Mesendoderm (in vitro differentiated cells): Measurements from ENCODE around the gene NR2F1-AS1.
"Not testable (repeated sequence)": the region's sequence is repeated elsewhere in the genome, so short reads cannot be mapped to it uniquely, and the experiment has no call there.

Experiments
- DNase-seq: peaks from one replicate; pipeline ENCODE4 v3.0.0; 2013
- H2AK5ac ChIP-seq: 2 replicates; pipeline ENCODE4 v1.6.1; 2013; ENCODE audit warnings: low read length, inconsistent platforms
- H2BK120ac ChIP-seq: 2 replicates; pipeline ENCODE4 v1.6.1; 2013; ENCODE audit warnings: low read depth, mild to moderate bottlenecking, low read length, moderate library complexity, mixed read lengths
- H2BK15ac ChIP-seq: replicated peaks from 2 replicates; pipeline ENCODE4 v1.6.1; 2013; ENCODE audit warnings: low read depth, mild to moderate bottlenecking, moderate library complexity
- H2BK5ac ChIP-seq: 2 replicates; pipeline ENCODE4 v1.6.1; 2013; ENCODE audit warnings: low read length, inconsistent platforms
- H3K18ac ChIP-seq: 2 replicates; pipeline ENCODE4 v1.6.1; 2013; ENCODE audit warnings: mild to moderate bottlenecking, low read length, mixed read lengths
- H3K23ac ChIP-seq: one replicate; pipeline ENCODE4 v1.6.1; 2013; ENCODE audit warnings: low read length
- H3K27ac ChIP-seq: 2 replicates; pipeline ENCODE4 v1.5.1; 2013; ENCODE audit warnings: low read depth, mild to moderate bottlenecking, inconsistent platforms, low read length, moderate library complexity
- H3K27me3 ChIP-seq: 2 replicates; pipeline ENCODE4 v1.6.1; 2013; ENCODE audit warnings: low read length, control low read depth, mild to moderate bottlenecking, inconsistent platforms; ENCODE audit not compliant: insufficient read depth, poor library complexity
- H3K36me3 ChIP-seq: 2 replicates; pipeline ENCODE4 v1.6.1; 2013; ENCODE audit warnings: low read length, inconsistent platforms; ENCODE audit not compliant: control insufficient read depth, insufficient read depth
- H3K4ac ChIP-seq: one replicate; pipeline ENCODE4 v1.6.1; 2013; ENCODE audit warnings: low read depth, mild to moderate bottlenecking, low read length, moderate library complexity
- H3K4me1 ChIP-seq: 2 replicates; pipeline ENCODE4 v1.6.1; 2013; ENCODE audit warnings: low read depth, low read length, inconsistent platforms; ENCODE audit not compliant: control insufficient read depth
- H3K4me2 ChIP-seq: 2 replicates; pipeline ENCODE4 v1.6.1; 2013; ENCODE audit warnings: low read length
- H3K4me3 ChIP-seq: 2 replicates; pipeline ENCODE4 v1.5.1; 2013; ENCODE audit warnings: mild to moderate bottlenecking, low read length
- H3K56ac ChIP-seq: one replicate; pipeline ENCODE4 v1.6.1; 2013; ENCODE audit warnings: low read length
- H3K79me1 ChIP-seq: 2 replicates; pipeline ENCODE4 v1.6.1; 2013; ENCODE audit warnings: low read length, inconsistent platforms
- H3K79me2 ChIP-seq: 2 replicates; pipeline ENCODE4 v1.6.1; 2013; ENCODE audit warnings: mild to moderate bottlenecking, low read length; ENCODE audit not compliant: control insufficient read depth, insufficient read depth
- H3K9ac ChIP-seq: 2 replicates; pipeline ENCODE4 v1.6.1; 2013; ENCODE audit warnings: low read length, inconsistent platforms
- H4K5ac ChIP-seq: one replicate; pipeline ENCODE4 v1.6.1; 2013; ENCODE audit warnings: low read length
- H4K8ac ChIP-seq: one replicate; pipeline ENCODE4 v1.6.1; 2013; ENCODE audit warnings: low read depth, mild to moderate bottlenecking, control low read depth, low read length, moderate library complexity
- WGBS: extraction: QIAGEN DNeasy Blood & Tissue Kit; methylation state at CpG from one replicate; pipeline ENCODE4 v1.1.7; 2013; ENCODE audit warnings: low lambda C conversion rate, missing lambda C conversion rate; ENCODE audit not compliant: insufficient coverage; ENCODE audit errors: extremely low coverage; 5-methylcytosine and 5-hydroxymethylcytosine counted together

NR2F1-AS1 gene

DNA sequence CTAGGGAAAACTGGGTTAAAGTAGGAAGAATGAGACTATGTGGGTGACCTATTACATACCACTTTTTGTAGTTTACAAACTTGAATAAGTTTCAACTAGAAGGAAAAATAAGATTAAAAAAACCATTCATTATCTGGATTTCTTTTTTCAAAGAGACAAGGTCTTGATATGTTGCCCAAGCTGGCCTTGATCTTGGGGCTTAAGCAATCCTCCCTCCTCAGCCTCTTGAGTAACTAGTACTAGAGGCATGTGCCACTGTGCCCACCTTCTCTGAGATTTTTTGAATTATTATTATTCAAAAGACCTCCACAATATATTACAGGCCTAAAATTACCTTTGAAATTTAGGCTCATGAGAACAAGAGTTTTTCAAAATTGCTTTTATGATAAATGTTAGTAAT, 63.2 kb downstream of the NR2F1-AS1 start:
- H3K56ac ChIP-seq = no peak overlapping the region
- H2BK15ac ChIP-seq = no peak overlapping the region
- no peaks in the 10 kb centered on the region for H3K36me3 ChIP-seq
- no peak for DNase-seq
- no peaks in the 10 kb centered on the region for H3K79me1 ChIP-seq
- H4K8ac ChIP-seq = no peak overlapping the region
- no peak overlapping the region for H4K5ac ChIP-seq
- no peaks in the 10 kb centered on the region for H3K4me1 ChIP-seq
- H2AK5ac ChIP-seq = no peak overlapping the region
- H3K4me3 ChIP-seq = no peak overlapping the region
- H3K27ac ChIP-seq = no peak overlapping the region
- H3K9ac ChIP-seq = no peak overlapping the region
- H2BK120ac ChIP-seq = no peak overlapping the region
- no peaks in the 10 kb centered on the region for H3K79me2 ChIP-seq
- H3K4ac ChIP-seq = no peak overlapping the region
- no peak overlapping the region for H3K23ac ChIP-seq
- H3K18ac ChIP-seq = no peak overlapping the region
- H3K4me2 ChIP-seq = no peak overlapping the region
- H2BK5ac ChIP-seq = no peak overlapping the region
- no peaks in the 10 kb centered on the region for H3K27me3 ChIP-seq

- Histone ChIP-seq H4K5ac (no peak overlapping the region), H3K23ac (no peak overlapping the region), H2BK5ac (no peak overlapping the region), H3K79me1 (no peaks in the 10 kb centered on the region), H3K36me3 (no peaks in the 10 kb centered on the region), H2BK120ac (no peak overlapping the region), H3K4me1 (no peaks in the 10 kb centered on the region), H3K4me2 (no peak overlapping the region), H2AK5ac (no peak overlapping the region), H3K27ac (no peak overlapping the region), H3K9ac (no peak overlapping the region), H3K4ac (no peak overlapping the region), H4K8ac (no peak overlapping the region), H3K79me2 (no peaks in the 10 kb centered on the region), H3K56ac (no peak overlapping the region), H2BK15ac (no peak overlapping the region), H3K27me3 (no peaks in the 10 kb centered on the region), H3K4me3 (no peak overlapping the region), H3K18ac (no peak overlapping the region)
- no CpG with 5 or more reads among the region's 1 CpG for WGBS
- DNase-seq = no peak
These were observed 67.7 kb downstream of the NR2F1-AS1 start for GRCh38 chr5:93513298-93513697.

- Histone ChIP-seq H4K5ac (no peak overlapping the region), H3K23ac (no peak overlapping the region), H2AK5ac (no peak overlapping the region), H3K4me2 (no peak overlapping the region), H3K4me3 (no peak overlapping the region), H3K27ac (no peak overlapping the region), H2BK120ac (no peak overlapping the region), H3K27me3 (no peaks in the 10 kb centered on the region), H3K56ac (no peak overlapping the region), H3K18ac (no peak overlapping the region), H3K9ac (no peak overlapping the region), H3K4ac (no peak overlapping the region), H3K79me2 (no peaks in the 10 kb centered on the region), H2BK5ac (no peak overlapping the region), H3K36me3 (no peaks in the 10 kb centered on the region), H4K8ac (no peak overlapping the region), H3K4me1 (no peaks in the 10 kb centered on the region), H2BK15ac (no peak overlapping the region), H3K79me1 (no peaks in the 10 kb centered on the region)
- no CpG with 5 or more reads among the region's 3 CpGs for WGBS
- no peak for DNase-seq
These were observed 68.2 kb downstream of the NR2F1-AS1 start for GRCh38 chr5:93512799-93513198.

DNA sequence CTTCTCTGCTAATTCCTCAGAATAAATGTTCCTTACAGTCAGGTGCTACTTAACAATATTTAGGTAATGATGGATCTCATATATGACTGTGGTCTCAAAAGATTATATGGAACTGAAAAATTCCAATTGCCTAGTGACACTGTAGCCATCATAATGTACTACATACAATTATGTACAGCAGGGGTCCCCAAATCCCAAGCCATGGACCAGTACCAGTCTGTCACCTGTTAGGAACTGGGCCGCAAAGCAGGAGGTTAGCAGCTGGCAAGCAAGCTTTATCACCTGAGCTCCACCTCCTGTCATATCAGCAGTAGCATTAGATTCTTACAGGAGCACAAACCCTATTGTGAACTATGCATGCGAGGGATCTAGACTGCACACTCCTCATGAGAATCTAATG, 69.6 kb downstream of the NR2F1-AS1 start:
- no CpG with 5 or more reads among the region's 2 CpGs for WGBS

DNA sequence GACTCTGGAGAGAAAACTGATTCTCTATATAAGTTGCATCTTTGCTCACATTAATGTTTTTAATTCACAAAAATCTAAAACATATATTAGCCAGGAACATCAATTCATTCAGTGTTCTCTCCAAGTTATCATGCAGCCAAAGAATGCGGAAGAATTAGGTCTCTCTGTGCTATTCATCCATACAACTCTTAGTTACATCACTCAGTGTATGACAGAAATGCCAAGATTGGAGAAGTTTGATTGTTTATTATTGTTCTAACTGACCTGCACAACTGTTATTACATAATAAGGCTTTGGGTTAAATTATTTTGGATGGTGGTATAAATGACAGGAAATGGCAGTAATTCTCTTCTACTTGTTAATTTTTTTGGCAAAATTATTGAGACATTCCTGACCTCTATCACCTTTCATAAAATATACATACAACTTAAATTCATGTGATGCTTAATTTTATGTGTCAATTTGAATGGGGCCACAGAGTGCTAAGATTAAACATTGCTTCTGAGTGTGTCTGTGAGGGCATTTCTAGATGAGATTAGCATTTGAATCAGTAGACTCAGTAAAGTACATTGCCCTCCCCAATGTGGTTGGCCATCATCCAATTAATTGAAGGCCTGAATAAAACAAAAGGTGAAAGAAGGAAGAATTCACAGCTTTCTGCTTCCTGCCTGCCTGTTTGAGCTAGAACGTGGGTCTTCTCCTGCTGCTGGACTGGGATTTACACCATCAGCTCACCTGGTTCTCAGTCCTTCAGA, 70.2 kb downstream of the NR2F1-AS1 start:
- Histone ChIP-seq H3K4me3 (no peak overlapping the region), H2BK15ac (no peak overlapping the region), H3K9ac (no peak overlapping the region), H3K4me2 (no peak overlapping the region), H3K36me3 (no peaks in the 10 kb centered on the region), H4K8ac (no peak overlapping the region), H3K27me3 (no peaks in the 10 kb centered on the region), H3K4ac (no peak overlapping the region), H3K79me1 (no peaks in the 10 kb centered on the region), H3K79me2 (no peaks in the 10 kb centered on the region), H3K4me1 (no peaks in the 10 kb centered on the region), H2AK5ac (no peak overlapping the region), H3K27ac (no peak overlapping the region), H3K18ac (no peak overlapping the region), H2BK5ac (no peak overlapping the region), H4K5ac (no peak overlapping the region), H2BK120ac (no peak overlapping the region), H3K23ac (no peak overlapping the region), H3K56ac (no peak overlapping the region)
- DNase-seq = no peak
- WGBS = no CpG with 5 or more reads among the region's 2 CpGs

More for the DNA sequence above, 69.6 kb downstream of the NR2F1-AS1 start:
- Histone ChIP-seq H3K56ac (no peak overlapping the region), H2BK120ac (no peak overlapping the region), H3K36me3 (no peaks in the 10 kb centered on the region), H2AK5ac (no peak overlapping the region), H2BK15ac (no peak overlapping the region), H3K27ac (no peak overlapping the region), H3K9ac (no peak overlapping the region), H3K4me3 (no peak overlapping the region), H3K18ac (no peak overlapping the region), H3K4me2 (no peak overlapping the region), H2BK5ac (no peak overlapping the region), H3K23ac (no peak overlapping the region), H4K5ac (no peak overlapping the region), H3K79me1 (no peaks in the 10 kb centered on the region), H3K79me2 (no peaks in the 10 kb centered on the region), H4K8ac (no peak overlapping the region), H3K4me1 (no peaks in the 10 kb centered on the region), H3K27me3 (no peaks in the 10 kb centered on the region), H3K4ac (no peak overlapping the region)
- no peak for DNase-seq

GRCh38 chr5:93505553-93505952, 75.5 kb downstream of the NR2F1-AS1 start:
- not testable (repeated sequence) for H3K4me3 ChIP-seq, H3K27ac ChIP-seq, H2BK120ac ChIP-seq, DNase-seq, H3K4me2 ChIP-seq, H3K18ac ChIP-seq, H4K5ac ChIP-seq, H3K9ac ChIP-seq, H3K23ac ChIP-seq, H3K4ac ChIP-seq, H2AK5ac ChIP-seq, H3K27me3 ChIP-seq, H3K79me1 ChIP-seq, H2BK15ac ChIP-seq, H3K4me1 ChIP-seq, H3K79me2 ChIP-seq, H2BK5ac ChIP-seq, H3K56ac ChIP-seq, H4K8ac ChIP-seq, H3K36me3 ChIP-seq
- WGBS = no CpG with 5 or more reads among the region's 3 CpGs
